H1 (cell line): ENCODE results near the gene SNX25. TPM values are rescaled to one million over a fixed set of nuclear protein-coding genes. Genes with fewer than 3 reads are reported as not detected.

Experiments
- CTCF ChIA-PET: fragments of 300-600 bp; sonication (Branson Sonifier 250); formaldehyde crosslinking; loops from one replicate; lab custom pipeline; 2021; ENCODE audit not compliant: partially characterized antibody; lab: Charles Lee
- POLR2A ChIA-PET: fragments of 300-600 bp; sonication (Branson Sonifier 250); formaldehyde crosslinking; loops from one replicate; lab custom pipeline; 2021; ENCODE audit warnings: inconsistent platforms; ENCODE audit not compliant: partially characterized antibody; lab: Charles Lee
- DNase-seq, 2 experiments: peaks; one replicate each; pipeline versions ENCODE4 v3.0.0 to v3.0.0-alpha.2; 2010 to 2022; ENCODE audit warnings: low spot score in 2 of 2, low read depth in 1 of 2, mixed read lengths in 1 of 2
- FAIRE-seq: peaks from 2 replicates; lab custom pipeline; 2011; peaks lifted over from hg19 to GRCh38; lab: Jason Lieb, UNC
- H2AFZ ChIP-seq: 2 replicates; pipeline ENCODE4 v1.8.1; 2012; ENCODE audit warnings: low read length, inconsistent platforms
- H2AK5ac ChIP-seq: 2 replicates; pipeline ENCODE4 v1.6.1; 2013; ENCODE audit warnings: low read depth, low read length
- H2BK120ac ChIP-seq: replicated peaks from 2 replicates; pipeline ENCODE3; 2013; ENCODE audit warnings: low read depth, low read length, inconsistent platforms
- H2BK12ac ChIP-seq: 2 replicates; pipeline ENCODE4 v1.6.1; 2013; ENCODE audit warnings: low read depth, low read length
- H2BK15ac ChIP-seq: 2 replicates; pipeline ENCODE4 v1.6.1; 2013; ENCODE audit warnings: low read length
- H2BK20ac ChIP-seq: 2 replicates; pipeline ENCODE4 v1.6.1; 2013; ENCODE audit warnings: low read length
- H2BK5ac ChIP-seq: 2 replicates; pipeline ENCODE4 v1.6.1; 2013; ENCODE audit warnings: low read depth, low read length
- H3K14ac ChIP-seq: 2 replicates; pipeline ENCODE4 v1.6.1; 2013; ENCODE audit warnings: inconsistent platforms; ENCODE audit not compliant: insufficient read length
- H3K18ac ChIP-seq: 2 replicates; pipeline ENCODE4 v1.6.1; 2013; ENCODE audit warnings: low read length; ENCODE audit errors: extremely low read depth
- H3K23ac ChIP-seq: 2 replicates; pipeline ENCODE4 v1.6.1; 2013; ENCODE audit warnings: inconsistent platforms; ENCODE audit not compliant: insufficient read length
- H3K23me2 ChIP-seq: 2 replicates; pipeline ENCODE4 v1.6.1; 2013; ENCODE audit warnings: low read depth, low read length
- H3K27ac ChIP-seq: 2 replicates; pipeline ENCODE4 v1.6.1; 2011; ENCODE audit warnings: low read depth, low read length, inconsistent platforms
- H3K27me3 ChIP-seq, 4 experiments: replicated peaks in 1 of 4; 1 replicate in 1 of 4; 2 replicates in 3 of 4; pipeline versions ENCODE4 v1.6.1 to v1.8.1; 2011 to 2013; ENCODE audit warnings: low read length in 3 of 4, mild to moderate bottlenecking in 3 of 4, inconsistent platforms in 2 of 4, mixed read lengths in 2 of 4, moderate library complexity in 1 of 4; ENCODE audit not compliant: control insufficient read depth in 3 of 4, insufficient read depth in 3 of 4; ENCODE audit errors: extremely low read depth in 1 of 4
- H3K36me3 ChIP-seq, 4 experiments: 2 replicates each; pipeline versions ENCODE4 v1.6.1 to v1.8.1; 2011 to 2013; ENCODE audit warnings: mild to moderate bottlenecking in 4 of 4, low read length in 3 of 4, moderate library complexity in 2 of 4, control low read depth in 1 of 4, inconsistent platforms in 1 of 4; ENCODE audit not compliant: insufficient read depth in 4 of 4, control insufficient read depth in 2 of 4
- H3K4ac ChIP-seq: replicated peaks from 2 replicates; pipeline ENCODE3; 2013; ENCODE audit warnings: low read length, low read depth, mixed read lengths, inconsistent platforms; ENCODE audit not compliant: insufficient read length
- H3K4me1 ChIP-seq, 4 experiments: replicated peaks in 1 of 4; 1 replicate in 1 of 4; 2 replicates in 3 of 4; pipeline versions ENCODE4 v1.6.1 to v1.8.1; 2011 to 2013; ENCODE audit warnings: low read length in 3 of 4, inconsistent platforms in 2 of 4, mixed read lengths in 1 of 4; ENCODE audit not compliant: insufficient read depth in 4 of 4, control insufficient read depth in 3 of 4
- H3K4me2 ChIP-seq, 2 experiments: 2 replicates each; pipeline versions ENCODE4 v1.6.1 to v1.8.1; 2011 to 2013; ENCODE audit warnings: low read depth in 2 of 2, low read length in 2 of 2, control low read depth in 1 of 2, inconsistent platforms in 1 of 2, mild to moderate bottlenecking in 1 of 2; ENCODE audit not compliant: insufficient read depth in 1 of 2
- H3K4me3 ChIP-seq, 4 experiments: fragments of 200-600, 300-600 bp in 1 of 4; sonication (generic), shearing (Covaris generic), sonication (Bioruptor Twin) in 1 of 4; 2 replicates each; pipeline versions ENCODE4 v1.5.1 to v1.8.1; 2011 to 2016; ENCODE audit warnings: low read length in 4 of 4, low read depth in 3 of 4, control low read depth in 2 of 4, inconsistent platforms in 2 of 4, mild to moderate bottlenecking in 2 of 4, mixed read lengths in 1 of 4, moderate library complexity in 1 of 4; ENCODE audit not compliant: insufficient read depth in 2 of 4; ENCODE audit errors: extremely low read depth in 1 of 4
- H3K56ac ChIP-seq: replicated peaks from 2 replicates; pipeline ENCODE3; 2013; ENCODE audit warnings: low read depth, mild to moderate bottlenecking, mixed read lengths, low read length, inconsistent platforms; ENCODE audit not compliant: insufficient read length
- H3K79me1 ChIP-seq: 2 replicates; pipeline ENCODE4 v1.6.1; 2013; ENCODE audit warnings: low read depth, low read length, control low read depth
- H3K79me2 ChIP-seq, 2 experiments: 2 replicates each; pipeline versions ENCODE4 v1.6.1 to v1.8.1; 2012 to 2013; ENCODE audit warnings: low read length in 2 of 2, mild to moderate bottlenecking in 2 of 2, inconsistent platforms in 1 of 2; ENCODE audit not compliant: insufficient read depth in 2 of 2, control insufficient read depth in 1 of 2
- H3K9ac ChIP-seq, 4 experiments: replicated peaks in 1 of 4; 1 replicate in 1 of 4; 2 replicates in 3 of 4; pipeline versions ENCODE4 v1.6.1 to v1.8.1; 2011 to 2013; ENCODE audit warnings: low read depth in 3 of 4, low read length in 3 of 4, control low read depth in 2 of 4, mild to moderate bottlenecking in 2 of 4, moderate library complexity in 2 of 4, inconsistent platforms in 1 of 4; ENCODE audit errors: extremely low read depth in 1 of 4
- H3K9me3 ChIP-seq, 2 experiments: 2 replicates each; pipeline versions ENCODE4 v1.6.1 to v1.8.1; 2012 to 2013; ENCODE audit warnings: mild to moderate bottlenecking in 2 of 2, moderate library complexity in 2 of 2, control low read depth in 1 of 2, inconsistent platforms in 1 of 2, low read depth in 1 of 2, low read length in 1 of 2, mixed read lengths in 1 of 2; ENCODE audit not compliant: insufficient read depth in 2 of 2
- H4K20me1 ChIP-seq, 2 experiments: replicated peaks in 1 of 2; 2 replicates each; pipeline versions ENCODE3 to v1.8.1; 2011 to 2013; ENCODE audit warnings: inconsistent platforms in 2 of 2, low read length in 2 of 2, mild to moderate bottlenecking in 1 of 2; ENCODE audit not compliant: insufficient read depth in 2 of 2, control insufficient read depth in 1 of 2
- H4K5ac ChIP-seq: 2 replicates; pipeline ENCODE4 v1.6.1; 2013; ENCODE audit warnings: low read length, low read depth, mixed read lengths, inconsistent platforms; ENCODE audit not compliant: insufficient read length
- H4K8ac ChIP-seq: 2 replicates; pipeline ENCODE4 v1.8.0; 2013; ENCODE audit warnings: mild to moderate bottlenecking, moderate library complexity, low read length, inconsistent platforms; ENCODE audit not compliant: insufficient read depth; ENCODE audit errors: extremely low read depth
- H4K91ac ChIP-seq: replicated peaks from 2 replicates; pipeline ENCODE3; 2013; ENCODE audit warnings: low read length, mixed read lengths, inconsistent platforms; ENCODE audit not compliant: insufficient read length
- CTCF ChIP-seq, 3 experiments: IDR thresholded peaks; 1 replicate in 2 of 3; 2 replicates in 1 of 3; pipeline versions ENCODE4 v1.5.1 to v1.6.1; 2011; ENCODE audit warnings: low read length in 3 of 3, mild to moderate bottlenecking in 3 of 3, inconsistent platforms in 2 of 3, low read depth in 1 of 3, moderate library complexity in 1 of 3; ENCODE audit not compliant: insufficient read depth in 1 of 3; ENCODE audit errors: control extremely low read depth in 1 of 3
- HDAC2 ChIP-seq, 2 experiments: fragments of 300-600 bp in 1 of 2; sonication (generic) in 1 of 2; IDR thresholded peaks; 2 replicates each; pipeline ENCODE4 v1.6.1; 2011 to 2012; ENCODE audit warnings: low read depth in 2 of 2, low read length in 2 of 2, mild to moderate bottlenecking in 2 of 2, moderate library complexity in 2 of 2, borderline replicate concordance in 1 of 2, inconsistent platforms in 1 of 2
- KDM1A ChIP-seq: fragments of 200-600, 300-600 bp; sonication (generic); IDR thresholded peaks from 2 replicates; pipeline ENCODE4 v1.7.1; 2016; ENCODE audit warnings: mild to moderate bottlenecking, low read length, borderline replicate concordance
- KDM4A ChIP-seq: IDR thresholded peaks from one replicate; pipeline ENCODE4 v1.7.1; 2012; ENCODE audit warnings: low read depth, mild to moderate bottlenecking, moderate library complexity, low read length, inconsistent platforms; ENCODE audit not compliant: severe bottlenecking
- MAFK ChIP-seq: IDR thresholded peaks from 2 replicates; pipeline ENCODE4 v1.6.1; 2012; ENCODE audit warnings: low read depth, mild to moderate bottlenecking, improper control_type of control experiment, low read length
- SIN3A ChIP-seq, 2 experiments: IDR thresholded peaks in 1 of 2; conservative IDR thresholded peaks in 1 of 2; 2 replicates each; pipeline ENCODE4 v1.6.1; 2011 to 2012; ENCODE audit warnings: low read length in 2 of 2, improper control_type of control experiment in 1 of 2, low read depth in 1 of 2, mild to moderate bottlenecking in 1 of 2
- SRF ChIP-seq: IDR thresholded peaks from 2 replicates; pipeline ENCODE4 v1.6.1; 2011; ENCODE audit warnings: mild to moderate bottlenecking, low read depth, low read length, moderate library complexity
- TCF12 ChIP-seq: IDR thresholded peaks from 2 replicates; pipeline ENCODE4 v1.6.1; 2011; ENCODE audit warnings: low read depth, mild to moderate bottlenecking, low read length
- WGBS, 2 experiments: shearing (Covaris generic) in 1 of 2; methylation state at CpG; one replicate each; pipeline versions ENCODE4 v1.1.6 to v1.1.7; 2013 to 2015; ENCODE audit warnings: low lambda C conversion rate in 2 of 2, mixed read lengths in 2 of 2, inconsistent platforms in 1 of 2, low coverage in 1 of 2, missing lambda C conversion rate in 1 of 2; ENCODE audit not compliant: insufficient replicate concordance in 2 of 2, insufficient coverage in 1 of 2, insufficient read length in 1 of 2; ENCODE audit errors: extremely low coverage in 1 of 2, missing lambda C conversion rate in 1 of 2; 5-methylcytosine and 5-hydroxymethylcytosine counted together
- polyA plus RNA-seq, 7 experiments: library from polyadenylated mRNA; depleted of rRNA in 3 of 7; stranded (reverse) in 5 of 7; unstranded in 2 of 7; fragments of >200 nt in 5 of 7; fragments of 200-250 nt in 2 of 7; gene quantifications; 1 replicate in 5 of 7; 2 replicates in 1 of 7; 4 replicates in 1 of 7; pipeline versions ENCODE4 v1.2.1 to v1.2.3, GENCODE V29; 2011 to 2013; ENCODE audit warnings: missing spikeins in 2 of 7, mixed read lengths in 2 of 7
- total RNA-seq: library from RNA; stranded (reverse); fragmentation: NEBNext Ultra II Directional; extraction: Animal tissue kit (Norgen Biotek cat#: 25700); gene quantifications from 2 replicates; pipeline ENCODE4 v1.2.1, GENCODE V29; 2021
- TF ChIP-seq, protein P1 (sequence below): IDR thresholded peaks from 2 replicates; pipeline ENCODE4 v1.6.1; 2011; ENCODE audit warnings: low read depth, mild to moderate bottlenecking, low read length; ENCODE audit not compliant: insufficient read depth

Gene SNX25
- total and polyA plus RNA-seq, 2 of the 8 experiments (the other 6 are each of a cell fraction or from before 2014, with no cell fraction given): 5.4 to 19.9 TPM

DNA sequence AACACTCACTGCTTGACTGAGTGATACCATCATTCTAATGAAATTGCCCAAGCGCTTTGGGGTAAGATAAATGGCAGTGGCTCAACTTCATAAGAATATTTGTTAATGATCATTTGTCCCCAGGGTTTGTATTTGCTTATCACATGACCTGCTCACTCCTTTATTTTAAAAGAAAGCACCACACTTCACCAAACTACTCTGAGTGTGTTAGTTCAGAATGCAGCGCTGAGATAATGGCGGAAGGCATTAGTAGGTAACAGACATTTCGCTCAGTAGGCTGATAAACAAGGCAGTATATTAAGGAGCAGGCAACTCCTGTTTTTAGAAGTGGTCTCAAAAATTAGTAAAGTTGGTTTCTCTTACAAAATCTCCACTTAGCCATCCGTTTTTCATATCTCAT, 1.6 kb downstream of the SNX25 start:
- H3K56ac ChIP-seq: no peak overlapping the region
- no peak overlapping the region for H4K91ac ChIP-seq
- peak overlapping the region; percentile 71 to 89 (median 80) for H3K4me3 ChIP-seq
- no peaks in the 10 kb centered on the region for H3K9me3 ChIP-seq
- 27% methylated on average over 5 of the region's 5 CpGs; no CpG with 5 or more reads in 1 of the 2 experiments for WGBS, 2 experiments
- no peak overlapping the region for H3K4ac ChIP-seq
- H2BK12ac ChIP-seq: no peak overlapping the region
- no peak overlapping the region for H3K18ac ChIP-seq
- no peaks in the 10 kb centered on the region for H3K36me3 ChIP-seq
- H3K79me2 ChIP-seq: peaks cover 0 to 53% of the 10 kb centered on the region in 2 experiments; a peak in 2 of 4 replicates
- H4K8ac ChIP-seq: no peak overlapping the region
- no peak overlapping the region for H2BK20ac ChIP-seq
- ChIA-PET CTCF (interaction anchor here (0.6 kb wide), 1 partner anchor 93 kb away, joined by 3 read pairs; no protein-coding TSS in a partner anchor), POLR2A (interaction anchor here (1.0 kb wide), 1 partner anchor 95 kb away, joined by 3 read pairs; no protein-coding TSS in a partner anchor)
- H3K27ac ChIP-seq: no peak overlapping the region
- H2AK5ac ChIP-seq: no peak overlapping the region
- peaks cover 8% of the 10 kb centered on the region for H3K23me2 ChIP-seq
- FAIRE-seq (no peak), DNase-seq (no peak)
- peak overlapping the region in 3 of 4 experiments; percentile 8 to 71 (median 42); a peak in 4 of 7 replicates for H3K9ac ChIP-seq
- no peak overlapping the region for H3K14ac ChIP-seq
- no peak overlapping the region for H3K23ac ChIP-seq
- peaks cover 0 to 3% (median 0%) of the 10 kb centered on the region in 4 experiments; a peak in 2 of 7 replicates for H3K27me3 ChIP-seq
- no peak overlapping the region for H2BK5ac ChIP-seq
- H3K79me1 ChIP-seq: no peaks in the 10 kb centered on the region
- peaks cover 5 to 17% (median 11%) of the 10 kb centered on the region in 4 experiments; a peak in 5 of 7 replicates for H3K4me1 ChIP-seq
- no peak overlapping the region for H2BK120ac ChIP-seq
- H2AFZ ChIP-seq: no peak overlapping the region
- no peak overlapping the region for H2BK15ac ChIP-seq
- H4K20me1 ChIP-seq: peaks cover 4 to 5% of the 10 kb centered on the region in 2 experiments
- H3K4me2 ChIP-seq: peak overlapping the region; percentile 71 to 97
- no peak overlapping the region for H4K5ac ChIP-seq
- no peak for TF ChIP-seq KDM1A
- TF ChIP-seq HDAC2 (IDR thresholded peaks at IDR 0.05; ENCODE audit: borderline replicate concordance in 1 of 2, low read depth in 2 of 2, low read length in 2 of 2): no peak
- no peak for TF ChIP-seq TCF12
- no peak for TF ChIP-seq MAFK
- no peak for TF ChIP-seq KDM4A
- TF ChIP-seq SRF: no peak
- no peak for TF ChIP-seq SIN3A (conservative IDR thresholded peaks at IDR 0.05 in 1 of 2, IDR thresholded peaks at IDR 0.05 in 1 of 2; ENCODE audit: low read depth in 1 of 2, low read length in 2 of 2)
- no peak for TF ChIP-seq CTCF (IDR thresholded peaks at IDR 0.05; ENCODE audit: control extremely low read depth in 1 of 3, insufficient read depth in 1 of 3, low read depth in 1 of 3, low read length in 3 of 3)
- TF ChIP-seq, protein P1, sequence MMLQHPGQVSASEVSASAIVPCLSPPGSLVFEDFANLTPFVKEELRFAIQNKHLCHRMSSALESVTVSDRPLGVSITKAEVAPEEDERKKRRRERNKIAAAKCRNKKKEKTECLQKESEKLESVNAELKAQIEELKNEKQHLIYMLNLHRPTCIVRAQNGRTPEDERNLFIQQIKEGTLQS: no peak
